ENCODE measurements around the gene GPC5. TPM values are rescaled to one million over a fixed set of nuclear protein-coding genes. Genes with fewer than 3 reads are reported as not detected.

The GPC5 gene
- polyA plus RNA-seq, 1 experiment: not detected

- POLR2A ChIA-PET: no interaction called here
- H3K4me3 ChIP-seq (ENCODE audit: low read depth, low read length): no peak overlapping the region
- no peaks in the 10 kb centered on the region for H3K36me3 ChIP-seq (ENCODE audit: control insufficient read depth, insufficient read depth, low read length)
- no peak for DNase-seq (ENCODE audit: low read depth)
- CTCF ChIA-PET: interaction anchor here (1.3 kb wide), 1 partner anchor 11 kb away, joined by 3 read pairs; no protein-coding TSS in a partner anchor
- no peaks in the 10 kb centered on the region for H3K27me3 ChIP-seq (ENCODE audit: control insufficient read depth, insufficient read depth, low read length)
- TF ChIP-seq CTCF (IDR thresholded peaks at IDR 0.05; ENCODE audit: insufficient read depth, low read depth, low read length): no peak
Measured at GRCh38 chr13:91557328-91558090, 159.1 kb downstream of the GPC5 start.

- DNase-seq (ENCODE audit: low read depth): no peak
- H3K4me3 ChIP-seq (ENCODE audit: low read depth, low read length): no peak overlapping the region
- no peaks in the 10 kb centered on the region for H3K27me3 ChIP-seq (ENCODE audit: control insufficient read depth, insufficient read depth, low read length)
- TF ChIP-seq CTCF (IDR thresholded peaks at IDR 0.05; ENCODE audit: insufficient read depth, low read depth, low read length): no peak
- H3K36me3 ChIP-seq (ENCODE audit: control insufficient read depth, insufficient read depth, low read length): no peaks in the 10 kb centered on the region
- CTCF ChIA-PET: no interaction called here
- POLR2A ChIA-PET: no interaction called here
Measured at GRCh38 chr13:91563799-91564198, 165.4 kb downstream of the GPC5 start.

- POLR2A ChIA-PET: no interaction called here
- DNase-seq (ENCODE audit: low read depth): no peak
- Histone ChIP-seq H3K36me3 (ENCODE audit: control insufficient read depth, insufficient read depth, low read length) (no peaks in the 10 kb centered on the region), H3K4me3 (ENCODE audit: low read depth, low read length) (no peak overlapping the region), H3K27me3 (ENCODE audit: control insufficient read depth, insufficient read depth, low read length) (no peaks in the 10 kb centered on the region)
- no peak for TF ChIP-seq CTCF (IDR thresholded peaks at IDR 0.05; ENCODE audit: insufficient read depth, low read depth, low read length)
- CTCF ChIA-PET: no interaction called here
Measured at GRCh38 chr13:91564396-91564795, 166.0 kb downstream of the GPC5 start.

GRCh38 chr13:91565296-91565695 is 166.9 kb downstream of the GPC5 start:
- no peaks in the 10 kb centered on the region for H3K27me3 ChIP-seq (ENCODE audit: control insufficient read depth, insufficient read depth, low read length)
- no peak overlapping the region for H3K4me3 ChIP-seq (ENCODE audit: low read depth, low read length)
- H3K36me3 ChIP-seq (ENCODE audit: control insufficient read depth, insufficient read depth, low read length): no peaks in the 10 kb centered on the region
- no peak for DNase-seq (ENCODE audit: low read depth)
- ChIA-PET CTCF (no interaction called here), POLR2A (no interaction called here)
- TF ChIP-seq CTCF (IDR thresholded peaks at IDR 0.05; ENCODE audit: insufficient read depth, low read depth, low read length): no peak

GRCh38 chr13:91567485-91568207 is 169.2 kb downstream of the GPC5 start:
- ChIA-PET CTCF (no interaction called here), POLR2A (no interaction called here)
- no peak overlapping the region for H3K4me3 ChIP-seq (ENCODE audit: low read depth, low read length)
- H3K36me3 ChIP-seq (ENCODE audit: control insufficient read depth, insufficient read depth, low read length): no peaks in the 10 kb centered on the region
- TF ChIP-seq CTCF (IDR thresholded peaks at IDR 0.05; ENCODE audit: insufficient read depth, low read depth, low read length): no peak
- DNase-seq (ENCODE audit: low read depth): no peak
- no peaks in the 10 kb centered on the region for H3K27me3 ChIP-seq (ENCODE audit: control insufficient read depth, insufficient read depth, low read length)
